Astrocyte of the spinal cord (primary cell): Measurements from ENCODE around the gene SLC16A10.
"Not testable (repeated sequence)": the region's sequence is repeated elsewhere in the genome, so short reads cannot be mapped to it uniquely, and the experiment has no call there.

ENCODE experiments used
- DNase-seq: peaks from one replicate; pipeline ENCODE4 v3.0.0; 2011; ENCODE audit warnings: low read depth, low spot score
- H3K4me3 ChIP-seq: 2 replicates; pipeline ENCODE4 v1.5.1; 2011; ENCODE audit warnings: low read depth, mild to moderate bottlenecking, low read length, moderate library complexity
- CTCF ChIP-seq: IDR thresholded peaks from 2 replicates; pipeline ENCODE4 v1.5.1; 2012; ENCODE audit warnings: low read depth, mild to moderate bottlenecking, low read length, inconsistent platforms
- in situ Hi-C: cut with HindIII; loops from 2 replicates; pipeline ENCODE4 v1.10.0; 2017; ENCODE audit warnings: low sequenced_read_pairs

The SLC16A10 gene

GRCh38 chr6:111129013-111129412 lies 41.7 kb downstream of the SLC16A10 start:
- in situ Hi-C loops = no loop called here
- H3K4me3 ChIP-seq = no peak overlapping the region
- TF ChIP-seq CTCF = no peak
- DNase-seq = peak; percentile 45

GRCh38 chr6:111131018-111131417 lies 43.7 kb downstream of the SLC16A10 start:
- in situ Hi-C loops, DNase-seq, H3K4me3 ChIP-seq: not testable (repeated sequence)

GRCh38 chr6:111132669-111133068 lies 45.4 kb downstream of the SLC16A10 start:
- DNase-seq, H3K4me3 ChIP-seq, in situ Hi-C loops: not testable (repeated sequence)

GRCh38 chr6:111134236-111134869 lies 47.0 kb downstream of the SLC16A10 start:
- H3K4me3 ChIP-seq, in situ Hi-C loops, DNase-seq: not testable (repeated sequence)

GRCh38 chr6:111137489-111138093 lies 50.3 kb downstream of the SLC16A10 start:
- in situ Hi-C loops, DNase-seq, H3K4me3 ChIP-seq: not testable (repeated sequence)

- TF ChIP-seq CTCF = no peak
- DNase-seq = no peak
- H3K4me3 ChIP-seq = no peak overlapping the region
- in situ Hi-C loops = no loop called here
Observed at GRCh38 chr6:111147440-111147839, 60.1 kb downstream of the SLC16A10 start.

- no peak overlapping the region for H3K4me3 ChIP-seq
- TF ChIP-seq CTCF = no peak
- in situ Hi-C loops = no loop called here
- no peak for DNase-seq
Observed at GRCh38 chr6:111148110-111148509, 60.8 kb downstream of the SLC16A10 start.

GRCh38 chr6:111150577-111150976 lies 63.3 kb downstream of the SLC16A10 start:
- TF ChIP-seq CTCF = no peak
- no peak overlapping the region for H3K4me3 ChIP-seq
- DNase-seq = no peak
- in situ Hi-C loops = no loop called here

GRCh38 chr6:111154981-111155380 lies 67.7 kb downstream of the SLC16A10 start:
- in situ Hi-C loops = no loop called here
- no peak overlapping the region for H3K4me3 ChIP-seq
- TF ChIP-seq CTCF = no peak
- DNase-seq = no peak
